ENCODE measurements around the gene YJU2.
"Not testable (repeated sequence)": the region's sequence is repeated elsewhere in the genome, so short reads cannot be mapped to it uniquely, and the experiment has no call there.

The YJU2 gene

GRCh38 chr19:4232614-4233281 is 14.1 kb upstream of the YJU2 start:
- Histone ChIP-seq H3K9me3 (no peaks in the 10 kb centered on the region), H3K4me3 (ENCODE audit: low read depth in 1 of 2, low read length in 1 of 2) (no peak overlapping the region), H3K27ac (no peak overlapping the region), H3K36me3 (no peaks in the 10 kb centered on the region), H3K4me1 (ENCODE audit: control insufficient read depth in 1 of 2, insufficient read depth in 1 of 2, low read depth in 1 of 2, low read length in 1 of 2) (no peaks in the 10 kb centered on the region), H3K27me3 (peaks cover 32% of the 10 kb centered on the region)
- TF ChIP-seq CTCF (IDR thresholded peaks at IDR 0.05): no peak

GRCh38 chr19:4233282-4233853 is 13.5 kb upstream of the YJU2 start:
- peak; percentile 89 for TF ChIP-seq CTCF (IDR thresholded peaks at IDR 0.05)
- no peaks in the 10 kb centered on the region for H3K9me3 ChIP-seq
- no peaks in the 10 kb centered on the region for H3K36me3 ChIP-seq
- H3K4me1 ChIP-seq (ENCODE audit: control insufficient read depth in 1 of 2, insufficient read depth in 1 of 2, low read depth in 1 of 2, low read length in 1 of 2): no peaks in the 10 kb centered on the region
- no peak overlapping the region for H3K27ac ChIP-seq
- peaks cover 27% of the 10 kb centered on the region for H3K27me3 ChIP-seq
- H3K4me3 ChIP-seq (ENCODE audit: low read depth in 1 of 2, low read length in 1 of 2): no peak overlapping the region

GRCh38 chr19:4234142-4234861 is 12.6 kb upstream of the YJU2 start:
- Histone ChIP-seq H3K4me3 (ENCODE audit: low read depth in 1 of 2, low read length in 1 of 2) (no peak overlapping the region), H3K4me1 (ENCODE audit: control insufficient read depth in 1 of 2, insufficient read depth in 1 of 2, low read depth in 1 of 2, low read length in 1 of 2) (no peaks in the 10 kb centered on the region), H3K27ac (no peak overlapping the region), H3K36me3 (no peaks in the 10 kb centered on the region), H3K9me3 (no peaks in the 10 kb centered on the region), H3K27me3 (peaks cover 23% of the 10 kb centered on the region)
- no peak for TF ChIP-seq CTCF (IDR thresholded peaks at IDR 0.05)

- no peaks in the 10 kb centered on the region for H3K36me3 ChIP-seq
- no peaks in the 10 kb centered on the region for H3K9me3 ChIP-seq
- no peaks in the 10 kb centered on the region for H3K4me1 ChIP-seq (ENCODE audit: control insufficient read depth in 1 of 2, insufficient read depth in 1 of 2, low read depth in 1 of 2, low read length in 1 of 2)
- no peak for TF ChIP-seq CTCF (IDR thresholded peaks at IDR 0.05)
- no peak overlapping the region for H3K4me3 ChIP-seq (ENCODE audit: low read depth in 1 of 2, low read length in 1 of 2)
- peaks cover 17% of the 10 kb centered on the region for H3K27me3 ChIP-seq
- no peak overlapping the region for H3K27ac ChIP-seq
Measured at GRCh38 chr19:4234862-4235201, 12.0 kb upstream of the YJU2 start.

- not testable (repeated sequence) for H3K36me3 ChIP-seq; H3K4me3 ChIP-seq (ENCODE audit: low read depth in 1 of 2, low read length in 1 of 2)
- H3K27me3 ChIP-seq: peaks cover 28% of the 10 kb centered on the region
Measured at GRCh38 chr19:4237510-4237909, 9.4 kb upstream of the YJU2 start.

GRCh38 chr19:4238831-4239230 is 8.0 kb upstream of the YJU2 start:
- TF ChIP-seq CTCF (IDR thresholded peaks at IDR 0.05): no peak

More at GRCh38 chr19:4237510-4237909, 9.4 kb upstream of the YJU2 start:
- H3K27ac ChIP-seq; H3K9me3 ChIP-seq; H3K4me1 ChIP-seq (ENCODE audit: control insufficient read depth in 1 of 2, insufficient read depth in 1 of 2, low read depth in 1 of 2, low read length in 1 of 2): not testable (repeated sequence)

More at GRCh38 chr19:4238831-4239230, 8.0 kb upstream of the YJU2 start:
- Histone ChIP-seq H3K9me3 (no peaks in the 10 kb centered on the region), H3K27ac (no peak overlapping the region), H3K4me3 (ENCODE audit: low read depth in 1 of 2, low read length in 1 of 2) (no peak overlapping the region), H3K36me3 (no peaks in the 10 kb centered on the region), H3K27me3 (peaks cover 35% of the 10 kb centered on the region), H3K4me1 (ENCODE audit: control insufficient read depth in 1 of 2, insufficient read depth in 1 of 2, low read depth in 1 of 2, low read length in 1 of 2) (no peaks in the 10 kb centered on the region)
